Measurements from ENCODE around the gene IFNA6. TPM values are rescaled to one million over a fixed set of nuclear protein-coding genes. Genes with fewer than 3 reads are reported as not detected.

IFNA6 gene
- total and polyA plus RNA-seq, 2 experiments from 2014 or later, result not detected

DNA sequence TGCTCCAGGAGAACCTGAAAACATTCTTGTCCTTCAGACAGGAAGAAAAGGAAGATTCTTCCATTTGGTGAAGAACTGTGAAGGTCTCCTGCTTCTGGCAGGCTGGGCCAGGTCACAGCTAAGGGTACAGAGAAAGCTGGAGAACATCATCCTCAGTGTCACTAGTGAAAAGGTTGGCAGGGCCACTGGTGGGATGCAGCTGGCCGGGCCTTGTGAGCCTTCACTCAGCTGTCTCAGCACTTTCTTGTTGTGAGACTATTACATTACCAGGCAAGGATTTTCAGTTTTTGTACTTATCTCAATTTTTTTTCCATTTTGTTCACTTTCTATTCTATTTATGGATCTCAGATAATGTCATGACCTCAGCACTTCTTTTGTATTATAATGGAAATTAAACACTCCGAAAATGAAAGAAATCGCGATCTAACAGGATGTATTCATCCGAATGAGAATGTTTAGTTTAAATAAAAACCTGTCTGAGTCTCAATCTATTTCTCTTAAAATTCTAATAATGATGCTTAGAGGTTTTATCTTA lies 48.3 kb upstream of the IFNA6 start:
- Mint-ChIP-seq H3K27ac (no peak overlapping the region), H3K36me3 (ENCODE audit: low read depth) (no peaks in the 10 kb centered on the region), H3K4me1 (peaks cover 19% of the 10 kb centered on the region), H3K9me3 (no peaks in the 10 kb centered on the region), H3K27me3 (ENCODE audit: insufficient read depth, low read depth, poor library complexity) (peaks cover 17% of the 10 kb centered on the region), H3K4me3 (no peak overlapping the region)
- no peak for TF ChIP-seq EZH2phosphoT487 (IDR thresholded peaks at IDR 0.05; ENCODE audit: unreplicated experiment)
- TF ChIP-seq, protein P1, sequence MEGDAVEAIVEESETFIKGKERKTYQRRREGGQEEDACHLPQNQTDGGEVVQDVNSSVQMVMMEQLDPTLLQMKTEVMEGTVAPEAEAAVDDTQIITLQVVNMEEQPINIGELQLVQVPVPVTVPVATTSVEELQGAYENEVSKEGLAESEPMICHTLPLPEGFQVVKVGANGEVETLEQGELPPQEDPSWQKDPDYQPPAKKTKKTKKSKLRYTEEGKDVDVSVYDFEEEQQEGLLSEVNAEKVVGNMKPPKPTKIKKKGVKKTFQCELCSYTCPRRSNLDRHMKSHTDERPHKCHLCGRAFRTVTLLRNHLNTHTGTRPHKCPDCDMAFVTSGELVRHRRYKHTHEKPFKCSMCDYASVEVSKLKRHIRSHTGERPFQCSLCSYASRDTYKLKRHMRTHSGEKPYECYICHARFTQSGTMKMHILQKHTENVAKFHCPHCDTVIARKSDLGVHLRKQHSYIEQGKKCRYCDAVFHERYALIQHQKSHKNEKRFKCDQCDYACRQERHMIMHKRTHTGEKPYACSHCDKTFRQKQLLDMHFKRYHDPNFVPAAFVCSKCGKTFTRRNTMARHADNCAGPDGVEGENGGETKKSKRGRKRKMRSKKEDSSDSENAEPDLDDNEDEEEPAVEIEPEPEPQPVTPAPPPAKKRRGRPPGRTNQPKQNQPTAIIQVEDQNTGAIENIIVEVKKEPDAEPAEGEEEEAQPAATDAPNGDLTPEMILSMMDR (conservative IDR thresholded peaks at IDR 0.05; ENCODE audit: low read depth in 2 of 2), result no peak
- TF ChIP-seq, protein P2, sequence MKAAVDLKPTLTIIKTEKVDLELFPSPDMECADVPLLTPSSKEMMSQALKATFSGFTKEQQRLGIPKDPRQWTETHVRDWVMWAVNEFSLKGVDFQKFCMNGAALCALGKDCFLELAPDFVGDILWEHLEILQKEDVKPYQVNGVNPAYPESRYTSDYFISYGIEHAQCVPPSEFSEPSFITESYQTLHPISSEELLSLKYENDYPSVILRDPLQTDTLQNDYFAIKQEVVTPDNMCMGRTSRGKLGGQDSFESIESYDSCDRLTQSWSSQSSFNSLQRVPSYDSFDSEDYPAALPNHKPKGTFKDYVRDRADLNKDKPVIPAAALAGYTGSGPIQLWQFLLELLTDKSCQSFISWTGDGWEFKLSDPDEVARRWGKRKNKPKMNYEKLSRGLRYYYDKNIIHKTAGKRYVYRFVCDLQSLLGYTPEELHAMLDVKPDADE (IDR thresholded peaks at IDR 0.05), result no peak
- no peak for TF ChIP-seq CREB1 (CRISPR knock-in tag; IDR thresholded peaks at IDR 0.05; ENCODE audit: low read depth)
- no peak for TF ChIP-seq JUNB (IDR thresholded peaks at IDR 0.05; ENCODE audit: unreplicated experiment)
- TF ChIP-seq NANOG (IDR thresholded peaks at IDR 0.05; ENCODE audit: borderline replicate concordance), result no peak
- TF ChIP-seq ZNF331 (CRISPR knock-in tag; IDR thresholded peaks at IDR 0.05; ENCODE audit: low read depth), result no peak
- TF ChIP-seq, protein P3, sequence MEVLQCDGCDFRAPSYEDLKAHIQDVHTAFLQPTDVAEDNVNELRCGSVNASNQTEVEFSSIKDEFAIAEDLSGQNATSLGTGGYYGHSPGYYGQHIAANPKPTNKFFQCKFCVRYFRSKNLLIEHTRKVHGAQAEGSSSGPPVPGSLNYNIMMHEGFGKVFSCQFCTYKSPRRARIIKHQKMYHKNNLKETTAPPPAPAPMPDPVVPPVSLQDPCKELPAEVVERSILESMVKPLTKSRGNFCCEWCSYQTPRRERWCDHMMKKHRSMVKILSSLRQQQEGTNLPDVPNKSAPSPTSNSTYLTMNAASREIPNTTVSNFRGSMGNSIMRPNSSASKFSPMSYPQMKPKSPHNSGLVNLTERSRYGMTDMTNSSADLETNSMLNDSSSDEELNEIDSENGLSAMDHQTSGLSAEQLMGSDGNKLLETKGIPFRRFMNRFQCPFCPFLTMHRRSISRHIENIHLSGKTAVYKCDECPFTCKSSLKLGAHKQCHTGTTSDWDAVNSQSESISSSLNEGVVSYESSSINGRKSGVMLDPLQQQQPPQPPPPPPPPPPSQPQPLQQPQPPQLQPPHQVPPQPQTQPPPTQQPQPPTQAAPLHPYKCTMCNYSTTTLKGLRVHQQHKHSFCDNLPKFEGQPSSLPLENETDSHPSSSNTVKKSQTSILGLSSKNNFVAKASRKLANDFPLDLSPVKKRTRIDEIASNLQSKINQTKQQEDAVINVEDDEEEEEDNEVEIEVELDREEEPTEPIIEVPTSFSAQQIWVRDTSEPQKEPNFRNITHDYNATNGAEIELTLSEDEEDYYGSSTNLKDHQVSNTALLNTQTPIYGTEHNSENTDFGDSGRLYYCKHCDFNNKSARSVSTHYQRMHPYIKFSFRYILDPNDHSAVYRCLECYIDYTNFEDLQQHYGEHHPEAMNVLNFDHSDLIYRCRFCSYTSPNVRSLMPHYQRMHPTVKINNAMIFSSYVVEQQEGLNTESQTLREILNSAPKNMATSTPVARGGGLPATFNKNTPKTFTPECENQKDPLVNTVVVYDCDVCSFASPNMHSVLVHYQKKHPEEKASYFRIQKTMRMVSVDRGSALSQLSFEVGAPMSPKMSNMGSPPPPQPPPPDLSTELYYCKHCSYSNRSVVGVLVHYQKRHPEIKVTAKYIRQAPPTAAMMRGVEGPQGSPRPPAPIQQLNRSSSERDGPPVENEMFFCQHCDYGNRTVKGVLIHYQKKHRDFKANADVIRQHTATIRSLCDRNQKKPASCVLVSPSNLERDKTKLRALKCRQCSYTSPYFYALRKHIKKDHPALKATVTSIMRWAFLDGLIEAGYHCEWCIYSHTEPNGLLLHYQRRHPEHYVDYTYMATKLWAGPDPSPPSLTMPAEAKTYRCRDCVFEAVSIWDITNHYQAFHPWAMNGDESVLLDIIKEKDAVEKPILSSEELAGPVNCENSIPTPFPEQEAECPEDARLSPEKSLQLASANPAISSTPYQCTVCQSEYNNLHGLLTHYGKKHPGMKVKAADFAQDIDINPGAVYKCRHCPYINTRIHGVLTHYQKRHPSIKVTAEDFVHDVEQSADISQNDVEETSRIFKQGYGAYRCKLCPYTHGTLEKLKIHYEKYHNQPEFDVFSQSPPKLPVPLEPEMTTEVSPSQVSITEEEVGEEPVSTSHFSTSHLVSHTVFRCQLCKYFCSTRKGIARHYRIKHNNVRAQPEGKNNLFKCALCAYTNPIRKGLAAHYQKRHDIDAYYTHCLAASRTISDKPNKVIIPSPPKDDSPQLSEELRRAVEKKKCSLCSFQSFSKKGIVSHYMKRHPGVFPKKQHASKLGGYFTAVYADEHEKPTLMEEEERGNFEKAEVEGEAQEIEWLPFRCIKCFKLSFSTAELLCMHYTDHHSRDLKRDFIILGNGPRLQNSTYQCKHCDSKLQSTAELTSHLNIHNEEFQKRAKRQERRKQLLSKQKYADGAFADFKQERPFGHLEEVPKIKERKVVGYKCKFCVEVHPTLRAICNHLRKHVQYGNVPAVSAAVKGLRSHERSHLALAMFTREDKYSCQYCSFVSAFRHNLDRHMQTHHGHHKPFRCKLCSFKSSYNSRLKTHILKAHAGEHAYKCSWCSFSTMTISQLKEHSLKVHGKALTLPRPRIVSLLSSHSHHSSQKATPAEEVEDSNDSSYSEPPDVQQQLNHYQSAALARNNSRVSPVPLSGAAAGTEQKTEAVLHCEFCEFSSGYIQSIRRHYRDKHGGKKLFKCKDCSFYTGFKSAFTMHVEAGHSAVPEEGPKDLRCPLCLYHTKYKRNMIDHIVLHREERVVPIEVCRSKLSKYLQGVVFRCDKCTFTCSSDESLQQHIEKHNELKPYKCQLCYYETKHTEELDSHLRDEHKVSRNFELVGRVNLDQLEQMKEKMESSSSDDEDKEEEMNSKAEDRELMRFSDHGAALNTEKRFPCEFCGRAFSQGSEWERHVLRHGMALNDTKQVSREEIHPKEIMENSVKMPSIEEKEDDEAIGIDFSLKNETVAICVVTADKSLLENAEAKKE (CRISPR knock-in tag; IDR thresholded peaks at IDR 0.05), result no peak
- no peak for TF ChIP-seq STAT1 (IDR thresholded peaks at IDR 0.05; ENCODE audit: unreplicated experiment)
- TF ChIP-seq ZNF114 (CRISPR knock-in tag; IDR thresholded peaks at IDR 0.05), result no peak
- TF ChIP-seq, protein P4, sequence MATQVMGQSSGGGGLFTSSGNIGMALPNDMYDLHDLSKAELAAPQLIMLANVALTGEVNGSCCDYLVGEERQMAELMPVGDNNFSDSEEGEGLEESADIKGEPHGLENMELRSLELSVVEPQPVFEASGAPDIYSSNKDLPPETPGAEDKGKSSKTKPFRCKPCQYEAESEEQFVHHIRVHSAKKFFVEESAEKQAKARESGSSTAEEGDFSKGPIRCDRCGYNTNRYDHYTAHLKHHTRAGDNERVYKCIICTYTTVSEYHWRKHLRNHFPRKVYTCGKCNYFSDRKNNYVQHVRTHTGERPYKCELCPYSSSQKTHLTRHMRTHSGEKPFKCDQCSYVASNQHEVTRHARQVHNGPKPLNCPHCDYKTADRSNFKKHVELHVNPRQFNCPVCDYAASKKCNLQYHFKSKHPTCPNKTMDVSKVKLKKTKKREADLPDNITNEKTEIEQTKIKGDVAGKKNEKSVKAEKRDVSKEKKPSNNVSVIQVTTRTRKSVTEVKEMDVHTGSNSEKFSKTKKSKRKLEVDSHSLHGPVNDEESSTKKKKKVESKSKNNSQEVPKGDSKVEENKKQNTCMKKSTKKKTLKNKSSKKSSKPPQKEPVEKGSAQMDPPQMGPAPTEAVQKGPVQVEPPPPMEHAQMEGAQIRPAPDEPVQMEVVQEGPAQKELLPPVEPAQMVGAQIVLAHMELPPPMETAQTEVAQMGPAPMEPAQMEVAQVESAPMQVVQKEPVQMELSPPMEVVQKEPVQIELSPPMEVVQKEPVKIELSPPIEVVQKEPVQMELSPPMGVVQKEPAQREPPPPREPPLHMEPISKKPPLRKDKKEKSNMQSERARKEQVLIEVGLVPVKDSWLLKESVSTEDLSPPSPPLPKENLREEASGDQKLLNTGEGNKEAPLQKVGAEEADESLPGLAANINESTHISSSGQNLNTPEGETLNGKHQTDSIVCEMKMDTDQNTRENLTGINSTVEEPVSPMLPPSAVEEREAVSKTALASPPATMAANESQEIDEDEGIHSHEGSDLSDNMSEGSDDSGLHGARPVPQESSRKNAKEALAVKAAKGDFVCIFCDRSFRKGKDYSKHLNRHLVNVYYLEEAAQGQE (IDR thresholded peaks at IDR 0.05; ENCODE audit: unreplicated experiment), result no peak
- TF ChIP-seq EZH2 (IDR thresholded peaks at IDR 0.05; ENCODE audit: low read depth, unreplicated experiment), result no peak
- TF ChIP-seq POLR2AphosphoS5 (IDR thresholded peaks at IDR 0.05; ENCODE audit: low read depth), result no peak
- Histone ChIP-seq H3K4me1 (ENCODE audit: insufficient read depth) (peaks cover 4% of the 10 kb centered on the region; the same call in 1 of the 2 replicates), H4K20me1 (replicated peaks; ENCODE audit: insufficient read depth) (no peaks in the 10 kb centered on the region), H3F3A (replicated peaks; ENCODE audit: low read depth) (no peaks in the 10 kb centered on the region; the same call in 1 of the 2 replicates), H3K36me3 (ENCODE audit: insufficient read depth) (no peaks in the 10 kb centered on the region), H2AFZ (no peak overlapping the region), H3K9me2 (ENCODE audit: insufficient read depth) (no peaks in the 10 kb centered on the region), H3K27ac (ENCODE audit: low read depth) (no peak overlapping the region), H3K79me2 (replicated peaks; ENCODE audit: insufficient read depth) (no peaks in the 10 kb centered on the region), H3K4me3 (no peak overlapping the region), H3K27me3 (ENCODE audit: insufficient read depth) (peaks cover 62% of the 10 kb centered on the region), H3K4me2 (no peak overlapping the region)
- ATAC-seq (no peak), DNase-seq (ENCODE audit: low spot score) (no peak)

Data from GM23338 (cell line).